ENCODE measurements around the gene DDB1.

- TF ChIP-seq CTCF (conservative IDR thresholded peaks at IDR 0.05 in 1 of 2, IDR thresholded peaks at IDR 0.05 in 1 of 2; ENCODE audit: extremely low read depth in 1 of 2, insufficient read depth in 1 of 2, low read depth in 1 of 2, low read length in 2 of 2) (no peak), EZH2 (IDR thresholded peaks at IDR 0.05; ENCODE audit: borderline replicate concordance, low read length) (no peak)
Measured at GRCh38 chr11:61335355-61335710, 2.4 kb upstream of the DDB1 start.
